Activated CD4-positive, alpha-beta memory T cell treated with anti-CD3 and anti-CD28 coated beads for 36 hours (primary cell): ENCODE results near the gene RASL10B. TPM values are rescaled to one million over a fixed set of nuclear protein-coding genes. Genes with fewer than 3 reads are reported as not detected.
"Not testable (repeated sequence)": the region's sequence is repeated elsewhere in the genome, so short reads cannot be mapped to it uniquely, and the experiment has no call there.

Source experiments
- CTCF ChIA-PET: fragments of 350-600 bp; sonication (Branson Sonifier 250); formaldehyde crosslinking; loops from one replicate; lab custom pipeline; 2021; ENCODE audit warnings: antibody characterized with exemption, inconsistent platforms; lab: Charles Lee
- POLR2A ChIA-PET: fragments of 350-600 bp; sonication (Branson Sonifier 250); formaldehyde crosslinking; loops from one replicate; lab custom pipeline; 2021; ENCODE audit warnings: antibody characterized with exemption; lab: Charles Lee
- DNase-seq: peaks from one replicate; pipeline ENCODE4 v3.0.0-alpha.2; 2020
- H3K27ac Mint-ChIP-seq: one replicate; pipeline ENCODE4 v1.8.0; 2021; ENCODE audit warnings: mixed read lengths
- H3K27me3 Mint-ChIP-seq: one replicate; pipeline ENCODE4 v1.8.0; 2021; ENCODE audit warnings: mixed read lengths
- H3K36me3 Mint-ChIP-seq: one replicate; pipeline ENCODE4 v1.8.0; 2021; ENCODE audit warnings: mixed read lengths
- H3K4me1 Mint-ChIP-seq: one replicate; pipeline ENCODE4 v1.8.0; 2021; ENCODE audit warnings: low read depth, mixed read lengths
- H3K4me3 Mint-ChIP-seq: one replicate; pipeline ENCODE4 v1.8.0; 2021; ENCODE audit warnings: mild to moderate bottlenecking, mixed read lengths
- H3K9me3 Mint-ChIP-seq: one replicate; pipeline ENCODE4 v1.8.0; 2021; ENCODE audit warnings: mixed read lengths
- intact Hi-C: fragments of 100-400 bp; cut with micrococcal nuclease; formaldehyde crosslinking; loops from one replicate; pipeline ENCODE4 v1.15.1; 2023
- total RNA-seq, 2 experiments: library from RNA; stranded (reverse); gene quantifications; one replicate each; pipeline ENCODE4 v1.2.3, GENCODE V29; 2021

Gene RASL10B
- total RNA-seq, 2 experiments from 2014 or later = 0.26 to 0.73 TPM

DNA sequence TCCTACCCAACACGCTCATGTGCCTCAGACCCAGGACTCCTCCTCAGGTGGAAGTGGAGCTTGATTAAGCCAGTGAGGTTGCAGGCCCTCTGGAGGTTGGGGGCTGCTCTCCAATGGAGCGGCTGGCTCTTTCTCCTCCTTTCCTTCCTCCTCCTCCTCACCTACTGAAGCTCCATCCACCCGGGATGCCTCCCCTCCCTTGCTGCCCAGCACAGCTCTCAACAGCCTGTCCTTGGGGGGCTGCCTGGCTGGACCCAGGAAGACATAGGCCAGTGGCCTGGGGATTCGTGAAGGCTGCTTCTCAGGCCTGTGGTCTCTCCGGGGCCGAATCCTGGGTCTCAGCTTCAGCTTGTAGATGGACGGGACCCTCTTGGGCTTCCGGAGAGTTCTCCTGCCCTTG lies 13.4 kb downstream of the RASL10B start:
- intact Hi-C loops = loop anchor here (10.0 kb wide), 2 partner anchors 60 to 600 kb away; partner anchors contain the start of genes NLE1, TAF15 and UNC45B
- Mint-ChIP-seq H3K27ac (no peak overlapping the region), H3K4me1 (peaks cover 5% of the 10 kb centered on the region), H3K4me3 (no peak overlapping the region), H3K9me3 (no peaks in the 10 kb centered on the region), H3K36me3 (no peaks in the 10 kb centered on the region), H3K27me3 (peaks cover 42% of the 10 kb centered on the region)
- no peak for DNase-seq
- POLR2A ChIA-PET = no interaction called here
- CTCF ChIA-PET = interaction anchor here (1.1 to 8.1 kb wide), 3 partner anchors 19 to 132 kb away, joined by 4 to 131 read pairs (median 8); no protein-coding TSS in a partner anchor

DNA sequence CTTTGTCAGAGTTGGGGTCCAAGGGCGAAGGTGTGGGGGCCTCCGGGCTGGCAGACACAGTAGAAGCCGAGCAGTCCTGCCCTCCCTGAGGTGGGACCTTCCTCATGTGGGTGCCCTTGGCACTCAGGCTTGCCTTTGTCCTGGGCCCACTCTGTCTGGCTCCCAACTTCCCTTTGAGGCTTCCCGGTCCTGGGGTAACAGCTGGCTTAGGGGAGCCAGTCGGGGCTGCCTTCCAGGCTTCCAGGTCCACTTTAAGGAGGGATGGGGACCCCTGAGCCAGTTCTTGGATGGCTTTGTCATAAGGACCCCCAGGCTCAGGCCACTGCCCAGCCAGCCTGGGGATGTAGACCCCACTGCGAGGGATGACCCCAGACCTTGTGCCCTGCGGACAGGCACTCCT lies 13.8 kb downstream of the RASL10B start:
- no peaks in the 10 kb centered on the region for H3K36me3 Mint-ChIP-seq
- no peak overlapping the region for H3K4me3 Mint-ChIP-seq
- peaks cover 8% of the 10 kb centered on the region for H3K4me1 Mint-ChIP-seq
- no peaks in the 10 kb centered on the region for H3K9me3 Mint-ChIP-seq
- no peak for DNase-seq
- ChIA-PET POLR2A (no interaction called here), CTCF (interaction anchor here (1.1 to 8.1 kb wide), 3 partner anchors 19 to 133 kb away, joined by 4 to 131 read pairs (median 8); no protein-coding TSS in a partner anchor)
- intact Hi-C loops = loop anchor here (10.0 kb wide), 2 partner anchors 60 to 600 kb away; partner anchors contain the start of genes NLE1, TAF15 and UNC45B
- H3K27ac Mint-ChIP-seq = no peak overlapping the region
- H3K27me3 Mint-ChIP-seq = peaks cover 41% of the 10 kb centered on the region

DNA sequence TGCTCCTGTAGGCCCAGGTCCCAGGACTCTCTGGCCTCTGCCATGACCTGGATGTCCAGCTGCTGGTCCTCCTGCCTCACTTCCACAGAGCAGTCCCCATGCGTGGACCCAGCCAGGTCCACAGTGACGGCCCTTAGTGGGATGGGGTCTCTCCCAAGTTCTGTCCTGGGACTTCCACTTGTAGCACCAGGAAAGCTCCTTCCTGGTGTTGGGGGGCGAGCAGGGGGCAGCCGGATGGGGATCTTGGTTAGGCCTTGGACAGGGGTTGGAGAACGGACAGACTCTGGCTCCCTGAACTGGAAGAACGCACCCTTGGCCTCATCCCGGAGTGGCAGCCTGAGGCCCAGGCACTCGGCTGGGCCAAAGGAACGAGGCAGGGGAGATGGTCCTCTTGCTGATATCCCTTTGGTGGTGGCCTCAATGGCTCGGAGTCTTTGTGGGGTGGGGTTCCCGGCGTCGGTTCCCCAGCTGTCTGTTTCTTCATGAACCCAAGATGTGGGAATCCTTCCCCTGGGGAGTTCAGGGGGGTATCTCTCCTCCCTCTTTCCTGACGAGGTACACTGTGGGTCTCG lies 14.4 kb downstream of the RASL10B start:
- H3K9me3 Mint-ChIP-seq = no peaks in the 10 kb centered on the region
- peaks cover 10% of the 10 kb centered on the region for H3K4me1 Mint-ChIP-seq
- ChIA-PET CTCF (interaction anchor here (1.4 to 8.1 kb wide), 4 partner anchors 18 to 549 kb away, joined by 5 to 131 read pairs (median 8); no protein-coding TSS in a partner anchor), POLR2A (no interaction called here)
- no peak overlapping the region for H3K27ac Mint-ChIP-seq
- no peak overlapping the region for H3K4me3 Mint-ChIP-seq
- H3K36me3 Mint-ChIP-seq = no peaks in the 10 kb centered on the region
- intact Hi-C loops = loop anchor here (2.0 to 10.0 kb wide), 3 partner anchors 59 to 601 kb away; partner anchors contain the start of genes NLE1, TAF15 and UNC45B
- peaks cover 43% of the 10 kb centered on the region for H3K27me3 Mint-ChIP-seq
- no peak for DNase-seq

DNA sequence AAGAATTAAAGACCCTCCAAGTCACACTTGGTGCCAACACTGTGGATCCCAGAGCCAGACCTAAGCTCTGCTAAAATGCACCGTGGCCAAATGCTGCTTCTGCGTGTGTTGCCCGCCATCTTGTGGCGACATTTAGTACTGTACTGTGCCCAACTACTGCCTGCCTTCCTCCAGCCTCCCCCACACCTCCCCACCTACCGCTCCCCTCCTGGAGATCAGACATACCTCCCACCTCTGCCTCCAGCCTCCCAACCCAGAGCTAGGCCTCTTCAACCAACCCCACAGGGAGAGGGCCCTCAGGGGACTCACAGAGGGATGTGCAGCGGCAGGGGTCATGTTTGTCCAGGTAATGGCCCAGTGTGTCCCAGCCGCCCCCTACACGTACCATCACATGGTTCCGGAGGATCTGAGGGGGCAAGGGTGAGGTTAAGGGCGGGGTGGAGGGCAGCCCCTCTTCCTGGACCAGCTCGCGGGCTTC lies 16.1 kb downstream of the RASL10B start:
- POLR2A ChIA-PET = no interaction called here
- Mint-ChIP-seq H3K4me3 (no peak overlapping the region), H3K27ac (no peak overlapping the region)

DNA sequence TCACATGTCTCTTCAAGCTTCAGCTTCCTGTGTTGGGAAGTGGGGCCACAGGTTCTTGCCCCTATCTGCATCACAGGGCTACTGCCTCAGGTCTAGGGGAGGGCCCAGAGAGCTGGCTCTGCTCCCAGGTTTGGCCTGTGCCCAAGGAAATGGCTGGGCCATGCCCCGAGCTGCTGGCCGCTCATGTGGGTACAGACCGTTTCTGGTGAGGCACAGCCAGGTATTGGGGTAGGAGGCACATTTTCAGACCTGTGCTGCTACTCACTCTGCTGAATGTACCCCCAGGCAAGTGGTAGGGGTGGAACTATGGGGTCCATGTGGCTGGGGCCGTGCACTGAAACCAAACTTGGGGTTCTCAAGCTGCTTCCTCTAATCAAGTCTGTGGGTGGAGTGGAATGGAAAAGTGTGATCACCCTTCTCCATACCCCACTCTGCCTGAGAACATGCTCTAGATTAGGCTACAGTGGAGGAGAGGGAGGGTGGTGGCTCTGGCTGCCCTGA lies 17.0 kb downstream of the RASL10B start:
- H3K27me3 Mint-ChIP-seq = peaks cover 40% of the 10 kb centered on the region
- H3K9me3 Mint-ChIP-seq = no peaks in the 10 kb centered on the region
- H3K27ac Mint-ChIP-seq = no peak overlapping the region
- DNase-seq = no peak
- H3K36me3 Mint-ChIP-seq = no peaks in the 10 kb centered on the region
- ChIA-PET POLR2A (no interaction called here), CTCF (interaction anchor here (0.7 to 8.1 kb wide), 9 partner anchors 16 to 630 kb away, joined by 3 to 131 read pairs (median 6); partner anchors contain the start of gene TAF15)
- H3K4me1 Mint-ChIP-seq = peaks cover 5% of the 10 kb centered on the region
- intact Hi-C loops = loop anchor here (1.0 to 10.0 kb wide), 3 partner anchors 56 to 604 kb away; partner anchors contain the start of genes NLE1, TAF15 and UNC45B
- H3K4me3 Mint-ChIP-seq = no peak overlapping the region

More for the DNA sequence above, 16.1 kb downstream of the RASL10B start:
- DNase-seq = peak; percentile 86
- Mint-ChIP-seq H3K9me3 (no peaks in the 10 kb centered on the region), H3K36me3 (no peaks in the 10 kb centered on the region), H3K27me3 (peaks cover 38% of the 10 kb centered on the region), H3K4me1 (peaks cover 5% of the 10 kb centered on the region)
- CTCF ChIA-PET = interaction anchor here (0.6 to 8.1 kb wide), 59 partner anchors 8 to 1329 kb away, joined by 3 to 131 read pairs (median 4); partner anchors contain the start of genes NLE1, RASL10B and TAF15
- intact Hi-C loops = loop anchor here (1.0 to 10.0 kb wide), 5 partner anchors 57 to 603 kb away; partner anchors contain the start of genes NLE1, TAF15 and UNC45B

DNA sequence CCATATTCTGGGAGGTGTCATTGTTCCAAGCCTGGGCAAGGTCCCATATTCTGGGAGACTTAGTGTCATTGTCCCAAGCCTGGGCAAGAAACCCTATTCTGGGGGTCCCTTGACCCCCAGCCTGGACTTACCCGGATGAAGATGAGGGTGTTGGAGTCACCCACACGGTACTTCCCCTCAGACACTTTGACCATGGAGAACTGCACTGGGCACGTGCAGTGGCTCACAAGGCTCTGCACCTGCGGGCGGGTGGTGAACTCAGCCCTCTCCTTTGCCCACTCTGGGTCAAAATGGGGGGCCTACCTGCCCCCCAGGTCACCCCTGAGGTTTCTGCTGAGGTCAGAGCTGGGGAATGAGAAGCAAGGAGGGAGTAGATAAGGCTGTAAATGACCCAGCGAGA lies 17.5 kb downstream of the RASL10B start:
- H3K4me3 Mint-ChIP-seq = no peak overlapping the region
- intact Hi-C loops = loop anchor here (1.0 to 10.0 kb wide), 3 partner anchors 56 to 604 kb away; partner anchors contain the start of genes NLE1, TAF15 and UNC45B
- no peaks in the 10 kb centered on the region for H3K36me3 Mint-ChIP-seq
- H3K4me1 Mint-ChIP-seq = peaks cover 5% of the 10 kb centered on the region
- H3K27me3 Mint-ChIP-seq = peaks cover 39% of the 10 kb centered on the region
- H3K9me3 Mint-ChIP-seq = no peaks in the 10 kb centered on the region
- H3K27ac Mint-ChIP-seq = no peak overlapping the region
- ChIA-PET CTCF (interaction anchor here (1.0 to 8.1 kb wide), 6 partner anchors 9 to 141 kb away, joined by 3 to 131 read pairs (median 8); no protein-coding TSS in a partner anchor), POLR2A (no interaction called here)
- no peak for DNase-seq

DNA sequence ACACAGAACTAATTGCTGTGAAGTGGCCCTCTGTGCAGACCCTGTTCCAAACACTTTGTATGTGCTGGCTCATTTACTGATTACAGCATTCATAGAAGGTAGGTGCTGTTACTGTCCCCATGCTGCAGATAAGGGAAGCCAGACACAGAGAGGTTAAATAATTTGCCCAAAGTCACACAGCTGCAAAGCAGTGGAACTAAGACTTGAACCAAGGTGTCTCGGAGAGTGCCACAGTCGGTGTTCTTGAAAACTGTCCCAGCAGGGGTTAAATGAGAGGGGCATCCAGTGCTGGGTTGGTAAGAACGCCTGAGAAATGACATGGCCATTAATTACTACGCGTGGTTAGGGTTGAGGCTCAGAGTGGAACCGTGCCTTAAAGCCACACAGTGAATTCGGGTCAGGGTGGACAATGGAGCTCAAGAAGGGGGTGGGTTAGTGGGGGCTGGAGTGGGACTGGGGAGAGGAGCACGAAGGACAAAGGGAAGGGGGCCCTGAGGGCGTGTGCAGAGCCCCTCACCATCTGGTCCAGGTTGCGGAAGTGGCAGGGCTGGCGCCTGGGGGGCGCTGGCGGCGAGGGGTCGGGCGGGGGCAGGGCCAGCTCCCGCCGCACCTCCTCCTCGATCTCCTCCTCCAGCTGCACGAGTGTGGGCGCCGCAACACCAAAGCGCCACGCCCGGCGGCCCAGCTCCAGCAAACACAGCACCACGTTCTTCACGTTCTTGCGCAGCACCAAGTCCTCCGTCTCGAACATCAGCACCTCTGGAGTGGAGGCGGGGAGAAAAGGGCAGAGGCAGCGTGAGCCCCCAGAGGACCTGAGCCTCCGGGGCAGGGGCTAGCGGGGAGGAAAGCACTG lies 18.3 kb downstream of the RASL10B start:
- Mint-ChIP-seq H3K4me3 (no peak overlapping the region), H3K4me1 (peaks cover 5% of the 10 kb centered on the region)
- POLR2A ChIA-PET = no interaction called here

DNA sequence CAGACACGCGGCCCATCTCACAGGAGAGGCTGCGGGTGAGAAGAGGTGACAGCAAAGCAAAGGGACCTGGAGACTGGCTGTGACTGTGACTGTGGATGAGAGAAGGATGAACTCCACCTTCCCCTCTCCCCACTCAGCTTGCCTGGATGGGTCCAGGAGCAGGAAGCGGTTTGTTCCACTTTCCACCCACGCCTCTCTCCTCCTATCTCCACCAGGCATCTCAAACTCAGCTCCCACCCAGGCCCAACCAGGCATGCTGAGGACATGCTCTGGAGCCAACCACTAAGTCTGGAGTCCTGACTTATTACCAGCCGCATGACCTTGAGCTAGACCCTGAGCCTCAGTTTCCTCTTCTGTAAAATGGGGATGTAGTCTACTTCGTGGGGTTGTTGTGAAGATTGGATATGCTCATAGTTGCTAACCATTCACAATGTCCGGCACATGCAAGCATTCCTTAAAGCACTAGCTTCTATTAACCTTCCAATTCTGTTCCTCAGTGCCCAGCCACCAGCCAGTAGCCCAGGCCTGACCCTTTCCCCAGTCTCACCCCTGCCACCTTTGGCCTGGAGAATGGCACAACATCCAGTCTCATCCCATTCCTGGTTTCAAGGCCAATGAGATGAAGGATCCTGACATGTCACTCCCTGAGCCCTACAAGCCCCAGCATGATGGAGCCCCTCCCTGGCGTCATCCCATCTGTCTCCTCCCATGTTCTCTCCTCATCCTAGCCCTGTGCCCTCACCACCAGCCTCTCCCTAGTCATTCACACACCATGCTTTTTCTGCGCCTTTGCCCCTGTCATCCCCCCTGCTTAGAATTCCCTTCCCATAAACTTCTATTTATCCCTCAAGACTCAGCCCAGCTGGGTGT lies 19.3 kb downstream of the RASL10B start:
- POLR2A ChIA-PET = no interaction called here
- intact Hi-C loops = no loop called here
- no peak overlapping the region for H3K4me3 Mint-ChIP-seq

More for the DNA sequence above, 18.3 kb downstream of the RASL10B start:
- DNase-seq = no peak
- H3K36me3 Mint-ChIP-seq = no peaks in the 10 kb centered on the region
- no peaks in the 10 kb centered on the region for H3K9me3 Mint-ChIP-seq
- intact Hi-C loops = loop anchor here (10.0 kb wide), 2 partner anchors 55 to 605 kb away; partner anchors contain the start of genes NLE1, TAF15 and UNC45B
- CTCF ChIA-PET = interaction anchor here (0.8 to 8.1 kb wide), 8 partner anchors 10 to 323 kb away, joined by 3 to 131 read pairs (median 4); no protein-coding TSS in a partner anchor
- H3K27me3 Mint-ChIP-seq = peaks cover 36% of the 10 kb centered on the region
- no peak overlapping the region for H3K27ac Mint-ChIP-seq

DNA sequence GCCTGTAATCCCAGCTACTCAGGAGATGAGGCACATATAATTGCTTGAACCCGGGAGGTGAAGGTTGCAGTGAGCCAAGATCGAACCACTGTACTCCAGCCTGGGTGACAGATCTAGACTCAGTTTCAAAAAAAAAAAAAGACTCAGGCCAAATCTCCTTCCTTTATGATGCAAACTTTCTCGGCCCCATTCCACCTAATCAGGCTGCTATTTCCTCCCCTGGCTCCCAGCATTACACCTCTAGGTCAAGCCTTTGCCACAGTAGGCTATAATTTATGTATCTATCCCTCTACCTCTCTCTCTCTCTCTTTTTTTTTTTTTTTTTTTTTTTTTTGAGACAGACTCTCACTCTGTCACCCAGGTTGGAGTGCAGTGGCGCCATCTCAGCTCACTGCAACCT lies 20.1 kb downstream of the RASL10B start:
- H3K9me3 Mint-ChIP-seq, DNase-seq, H3K27ac Mint-ChIP-seq, POLR2A ChIA-PET, H3K4me3 Mint-ChIP-seq, H3K36me3 Mint-ChIP-seq, H3K4me1 Mint-ChIP-seq, intact Hi-C loops: not testable (repeated sequence)
- CTCF ChIA-PET = interaction anchor here (4.7 kb wide), 1 partner anchor 13 kb away, joined by 42 read pairs; no protein-coding TSS in a partner anchor
- H3K27me3 Mint-ChIP-seq = peaks cover 36% of the 10 kb centered on the region

More for the DNA sequence above, 19.3 kb downstream of the RASL10B start:
- DNase-seq = no peak
- Mint-ChIP-seq H3K9me3 (no peaks in the 10 kb centered on the region), H3K27me3 (peaks cover 36% of the 10 kb centered on the region), H3K4me1 (peaks cover 5% of the 10 kb centered on the region), H3K36me3 (no peaks in the 10 kb centered on the region), H3K27ac (no peak overlapping the region)
- CTCF ChIA-PET = interaction anchor here (0.9 to 8.1 kb wide), 4 partner anchors 14 to 322 kb away, joined by 3 to 131 read pairs (median 22); no protein-coding TSS in a partner anchor

DNA sequence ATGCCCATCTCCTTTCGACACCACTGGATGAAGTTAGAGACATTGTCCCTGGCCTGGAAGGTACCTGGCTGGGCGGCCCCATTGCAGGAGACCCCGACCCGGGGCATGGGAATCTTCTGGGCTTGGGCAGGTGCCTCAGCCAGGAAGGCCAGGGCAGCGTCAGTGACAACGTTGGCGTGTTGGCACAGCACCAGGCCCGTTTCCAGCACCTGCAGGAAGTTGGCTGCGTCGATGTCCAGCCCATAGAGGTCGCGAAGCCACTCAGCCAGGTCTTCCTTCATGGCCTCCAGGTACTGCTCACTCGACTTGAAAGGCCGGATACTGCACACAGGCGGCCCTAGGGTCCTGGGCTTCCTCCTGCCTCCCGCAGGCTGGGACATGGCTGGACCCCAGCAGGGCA lies 21.0 kb downstream of the RASL10B start:
- no peak for DNase-seq
- H3K4me1 Mint-ChIP-seq = peaks cover 5% of the 10 kb centered on the region
- ChIA-PET CTCF (no interaction called here), POLR2A (no interaction called here)
- intact Hi-C loops = no loop called here
- H3K36me3 Mint-ChIP-seq = no peaks in the 10 kb centered on the region
- H3K4me3 Mint-ChIP-seq = no peak overlapping the region
- H3K27me3 Mint-ChIP-seq = peaks cover 36% of the 10 kb centered on the region
- H3K27ac Mint-ChIP-seq = no peak overlapping the region
- H3K9me3 Mint-ChIP-seq = no peaks in the 10 kb centered on the region
